H9 (cell line): ENCODE measurements around the gene USP3. TPM values are rescaled to one million over a fixed set of nuclear protein-coding genes. Genes with fewer than 3 reads are reported as not detected.

Experiments used
- DNase-seq: peaks from one replicate; pipeline ENCODE4 v3.0.0-alpha.2; 2017
- H2AFZ ChIP-seq: one replicate; pipeline ENCODE4 v1.6.1; 2013; ENCODE audit warnings: mild to moderate bottlenecking, low read length, control low read depth, moderate library complexity
- H2AK5ac ChIP-seq: 2 replicates; pipeline ENCODE4 v1.6.1; 2013; ENCODE audit warnings: low read length, control low read depth, mixed read lengths; ENCODE audit not compliant: insufficient read length
- H2BK120ac ChIP-seq: one replicate; pipeline ENCODE4 v1.6.1; 2013; ENCODE audit warnings: low read depth, mild to moderate bottlenecking, low read length, control low read depth, inconsistent platforms; ENCODE audit not compliant: poor library complexity, severe bottlenecking
- H2BK12ac ChIP-seq: 2 replicates; pipeline ENCODE4 v1.6.1; 2013; ENCODE audit warnings: low read length, control low read depth, mixed read lengths, low read depth; ENCODE audit not compliant: insufficient read length
- H2BK15ac ChIP-seq: 2 replicates; pipeline ENCODE4 v1.6.1; 2013; ENCODE audit warnings: low read depth, low read length, control low read depth
- H2BK20ac ChIP-seq: one replicate; pipeline ENCODE4 v1.6.1; 2013; ENCODE audit warnings: low read depth, mild to moderate bottlenecking, low read length, control low read depth, inconsistent platforms; ENCODE audit not compliant: poor library complexity, severe bottlenecking
- H2BK5ac ChIP-seq: 2 replicates; pipeline ENCODE4 v1.6.1; 2013; ENCODE audit warnings: low read length, control low read depth, mixed read lengths; ENCODE audit not compliant: insufficient read length
- H3K14ac ChIP-seq: 2 replicates; pipeline ENCODE4 v1.6.1; 2013; ENCODE audit warnings: low read length, control low read depth; ENCODE audit not compliant: insufficient read depth
- H3K18ac ChIP-seq: 2 replicates; pipeline ENCODE4 v1.6.1; 2013; ENCODE audit warnings: low read depth, mild to moderate bottlenecking, mixed read lengths, low read length, control low read depth; ENCODE audit not compliant: insufficient read length
- H3K23ac ChIP-seq: 2 replicates; pipeline ENCODE4 v1.6.1; 2013; ENCODE audit warnings: low read length, control low read depth, mixed read lengths, low read depth; ENCODE audit not compliant: insufficient read length
- H3K23me2 ChIP-seq: 2 replicates; pipeline ENCODE4 v1.6.1; 2013; ENCODE audit warnings: low read depth, mild to moderate bottlenecking, mixed read lengths, low read length, control low read depth; ENCODE audit not compliant: insufficient read length, poor library complexity, severe bottlenecking
- H3K27ac ChIP-seq: 2 replicates; pipeline ENCODE4 v1.5.1; 2013; ENCODE audit warnings: low read length, control low read depth, mixed read lengths, low read depth; ENCODE audit not compliant: insufficient read length
- H3K27me3 ChIP-seq: 2 replicates; pipeline ENCODE4 v1.6.1; 2013; ENCODE audit warnings: low read length, control low read depth, inconsistent platforms; ENCODE audit not compliant: insufficient read depth
- H3K4ac ChIP-seq: 2 replicates; pipeline ENCODE4 v1.6.1; 2013; ENCODE audit warnings: low read depth, mild to moderate bottlenecking, control low read depth, inconsistent platforms, low read length, moderate library complexity
- H3K4me1 ChIP-seq: 2 replicates; pipeline ENCODE4 v1.6.1; 2013; ENCODE audit warnings: low read length, control low read depth, inconsistent platforms; ENCODE audit not compliant: insufficient read depth
- H3K4me2 ChIP-seq: 2 replicates; pipeline ENCODE4 v1.6.1; 2013; ENCODE audit warnings: low read length, control low read depth, mixed read lengths; ENCODE audit not compliant: insufficient read length, insufficient read depth
- H3K56ac ChIP-seq: 2 replicates; pipeline ENCODE4 v1.6.1; 2013; ENCODE audit warnings: low read depth, mild to moderate bottlenecking, mixed read lengths, low read length, control low read depth; ENCODE audit not compliant: insufficient read length
- H3K79me1 ChIP-seq: 2 replicates; pipeline ENCODE4 v1.6.1; 2013; ENCODE audit warnings: low read depth, mild to moderate bottlenecking, moderate library complexity, low read length, control low read depth, inconsistent platforms; ENCODE audit not compliant: insufficient read depth, poor library complexity, severe bottlenecking
- H3K79me2 ChIP-seq: 2 replicates; pipeline ENCODE4 v1.6.1; 2013; ENCODE audit warnings: low read length, control low read depth, inconsistent platforms; ENCODE audit not compliant: insufficient read depth
- H3K9ac ChIP-seq: 2 replicates; pipeline ENCODE4 v1.6.1; 2013; ENCODE audit warnings: low read length, control low read depth, mixed read lengths; ENCODE audit not compliant: insufficient read length; ENCODE audit errors: extremely low read depth
- H3K9me3 ChIP-seq: one replicate; pipeline ENCODE4 v1.6.1; 2013; ENCODE audit warnings: low read depth, low read length, inconsistent platforms; ENCODE audit not compliant: control insufficient read depth
- H3T11ph ChIP-seq: one replicate; pipeline ENCODE4 v1.6.1; 2013; ENCODE audit warnings: mild to moderate bottlenecking, low read length, control low read depth, inconsistent platforms
- H4K20me1 ChIP-seq: one replicate; pipeline ENCODE4 v1.6.1; 2013; ENCODE audit not compliant: control insufficient read depth, insufficient read length, insufficient read depth
- H4K5ac ChIP-seq: 2 replicates; pipeline ENCODE4 v1.6.1; 2013; ENCODE audit warnings: low read depth, mild to moderate bottlenecking, mixed read lengths, low read length, control low read depth; ENCODE audit not compliant: insufficient read length
- H4K8ac ChIP-seq: replicated peaks from 2 replicates; pipeline ENCODE4 v1.6.1; 2013; ENCODE audit warnings: low read length, control low read depth, mixed read lengths, low read depth; ENCODE audit not compliant: insufficient read length
- H4K91ac ChIP-seq: 2 replicates; pipeline ENCODE4 v1.6.1; 2013; ENCODE audit warnings: low read depth, mild to moderate bottlenecking, moderate library complexity, mixed read lengths, low read length, control low read depth; ENCODE audit not compliant: insufficient read length
- H3K27ac Mint-ChIP-seq, 3 experiments: 2 replicates in 2 of 3; 3 replicates in 1 of 3; pipeline ENCODE4 v1.8.0; 2020 to 2021; ENCODE audit warnings: mixed read lengths in 3 of 3, mild to moderate bottlenecking in 1 of 3, moderate library complexity in 1 of 3
- H3K27me3 Mint-ChIP-seq: 2 replicates; pipeline ENCODE4 v1.8.0; 2021; ENCODE audit warnings: low read depth, mild to moderate bottlenecking, moderate library complexity, mixed read lengths
- H3K36me3 Mint-ChIP-seq, 3 experiments: 2 replicates in 2 of 3; 3 replicates in 1 of 3; pipeline ENCODE4 v1.8.0; 2020 to 2021; ENCODE audit warnings: low read depth in 3 of 3, mixed read lengths in 3 of 3; ENCODE audit not compliant: insufficient read depth in 1 of 3
- H3K4me1 Mint-ChIP-seq, 2 experiments: 2 replicates each; pipeline ENCODE4 v1.8.0; 2020; ENCODE audit warnings: mixed read lengths in 2 of 2
- H3K4me3 Mint-ChIP-seq, 2 experiments: 2 replicates in 1 of 2; 3 replicates in 1 of 2; pipeline ENCODE4 v1.8.0; 2020 to 2021; ENCODE audit warnings: mild to moderate bottlenecking in 2 of 2, mixed read lengths in 2 of 2, moderate library complexity in 1 of 2
- H3K9me3 Mint-ChIP-seq, 2 experiments: 2 replicates in 1 of 2; 3 replicates in 1 of 2; pipeline ENCODE4 v1.8.0; 2020; ENCODE audit warnings: mild to moderate bottlenecking in 2 of 2, mixed read lengths in 2 of 2, moderate library complexity in 1 of 2
- CTCF ChIP-seq: fragments of 200-600 bp; sonication (generic); conservative IDR thresholded peaks from 3 replicates; pipeline ENCODE4 v1.8.0; 2021; ENCODE audit warnings: antibody characterized with exemption, mild to moderate bottlenecking
- WGBS: extraction: QIAGEN DNeasy Blood & Tissue Kit; methylation state at CpG from one replicate; pipeline ENCODE4 v1.1.7; 2013; ENCODE audit warnings: missing lambda C conversion rate, low lambda C conversion rate, mixed read lengths; ENCODE audit not compliant: insufficient read length; ENCODE audit errors: extremely low coverage; 5-methylcytosine and 5-hydroxymethylcytosine counted together
- total RNA-seq: library from RNA; stranded (reverse); gene quantifications from 2 replicates; pipeline ENCODE4 v1.2.1, GENCODE V29; 2021

Gene USP3
- total RNA-seq, 1 experiment from 2014 or later: 14.2 TPM

GRCh38 chr15:63626955-63627354 lies 122.6 kb downstream of the USP3 start:
- Mint-ChIP-seq H3K27me3 (no peaks in the 10 kb centered on the region), H3K4me1 (no peaks in the 10 kb centered on the region), H3K9me3 (no peaks in the 10 kb centered on the region), H3K27ac (no peak overlapping the region), H3K36me3 (peaks cover 6 to 68% (median 55%) of the 10 kb centered on the region in 3 experiments; a peak in 6 of 7 replicates), H3K4me3 (no peak overlapping the region)
- no peak overlapping the region for H2BK20ac ChIP-seq
- H4K91ac ChIP-seq: no peak overlapping the region
- no peak overlapping the region for H3K14ac ChIP-seq
- H3K27me3 ChIP-seq: no peaks in the 10 kb centered on the region
- no peak overlapping the region for H2AFZ ChIP-seq
- no peak overlapping the region for H3K56ac ChIP-seq
- WGBS: no CpG with 5 or more reads among the region's 1 CpG
- H2AK5ac ChIP-seq: no peak overlapping the region
- H3K23me2 ChIP-seq: no peaks in the 10 kb centered on the region
- no peaks in the 10 kb centered on the region for H3K79me2 ChIP-seq
- H2BK5ac ChIP-seq: no peak overlapping the region
- no peak overlapping the region for H3K27ac ChIP-seq
- no peak overlapping the region for H3K4me2 ChIP-seq
- H3K9me3 ChIP-seq: no peaks in the 10 kb centered on the region
- H3K18ac ChIP-seq: no peak overlapping the region
- no peaks in the 10 kb centered on the region for H3K4me1 ChIP-seq
- no peak overlapping the region for H3K4ac ChIP-seq
- no peak overlapping the region for H2BK12ac ChIP-seq
- no peak overlapping the region for H3K9ac ChIP-seq
- no peaks in the 10 kb centered on the region for H4K20me1 ChIP-seq
- H4K8ac ChIP-seq: no peak overlapping the region
- H3T11ph ChIP-seq: no peak overlapping the region
- H4K5ac ChIP-seq: no peak overlapping the region
- no peak overlapping the region for H3K23ac ChIP-seq
- no peak overlapping the region for H2BK15ac ChIP-seq
- no peak for DNase-seq
- no peaks in the 10 kb centered on the region for H3K79me1 ChIP-seq
- no peak for TF ChIP-seq CTCF
- no peak overlapping the region for H2BK120ac ChIP-seq
